Amniotic epithelial cell (primary cell): ENCODE measurements around the gene MOSPD2.

Experiments used
- DNase-seq: peaks from one replicate; pipeline ENCODE4 v3.0.0-alpha.2; 2010; ENCODE audit warnings: low read depth

MOSPD2 gene

DNA sequence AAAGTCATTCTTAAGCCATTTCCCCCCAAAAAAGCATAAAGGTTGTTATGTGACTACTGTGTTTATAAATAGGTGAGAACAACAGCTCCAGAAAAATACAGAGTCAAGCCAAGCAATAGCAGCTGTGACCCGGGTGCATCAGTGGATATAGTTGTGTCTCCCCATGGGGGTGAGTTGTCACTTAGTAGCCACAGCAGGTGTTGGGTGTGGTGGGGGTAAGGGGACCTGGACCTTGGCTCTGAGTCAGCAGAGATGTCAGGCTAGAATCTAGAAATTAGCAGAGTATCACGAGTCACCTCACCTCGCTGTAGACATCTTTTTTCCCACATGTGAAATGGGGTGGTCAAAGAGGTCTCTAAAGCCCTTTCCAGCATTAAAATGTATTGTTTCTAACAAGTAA lies 42.4 kb downstream of the MOSPD2 start:
- DNase-seq = no peak

DNA sequence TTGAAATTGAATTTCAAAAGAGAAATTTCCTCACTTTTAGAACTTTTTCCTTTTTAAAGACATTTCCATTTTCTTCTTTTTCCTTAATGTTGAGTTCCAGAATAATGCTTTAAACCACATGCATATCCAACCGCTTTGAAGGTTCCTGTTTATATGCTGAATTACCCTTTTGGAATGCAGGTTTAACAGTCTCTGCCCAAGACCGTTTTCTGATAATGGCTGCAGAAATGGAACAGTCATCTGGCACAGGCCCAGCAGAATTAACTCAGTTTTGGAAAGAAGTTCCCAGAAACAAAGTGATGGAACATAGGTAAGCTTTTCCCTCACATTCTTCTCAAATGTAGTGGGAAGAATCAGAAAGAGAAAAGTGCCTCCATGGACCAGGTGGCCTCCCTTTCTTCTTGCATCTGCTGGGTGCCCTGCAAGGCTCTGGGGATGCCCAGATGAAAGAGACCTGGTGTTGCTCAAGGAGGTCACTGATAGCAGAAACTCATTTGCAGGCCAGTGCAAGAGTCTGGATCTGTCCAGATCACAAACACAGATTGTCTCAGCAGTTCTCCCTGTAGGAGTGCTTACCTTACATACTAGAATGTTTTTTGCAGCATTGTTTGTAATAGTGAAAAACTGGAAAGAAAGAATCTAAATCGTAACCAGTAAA lies 42.9 kb downstream of the MOSPD2 start:
- peak; percentile 76 for DNase-seq

DNA sequence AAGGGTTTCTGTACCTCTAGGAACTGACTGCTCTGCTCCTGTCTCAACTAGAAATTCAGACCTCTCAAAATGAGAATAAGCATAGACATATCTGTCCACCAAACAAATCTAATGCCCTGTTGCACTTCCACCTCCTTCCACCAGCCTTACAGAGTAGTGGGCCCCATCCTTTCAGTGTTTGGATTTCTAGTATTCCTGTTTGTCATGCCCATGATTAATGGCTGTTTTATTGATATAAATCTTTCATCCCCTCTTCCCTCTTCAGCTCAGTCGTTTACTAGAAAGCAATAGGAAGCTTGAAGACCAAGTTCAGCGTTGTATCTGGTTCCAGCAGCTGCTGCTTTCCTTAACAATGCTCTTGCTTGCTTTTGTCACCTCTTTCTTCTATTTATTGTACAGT lies 46.2 kb downstream of the MOSPD2 start:
- DNase-seq = peak; percentile 12

DNA sequence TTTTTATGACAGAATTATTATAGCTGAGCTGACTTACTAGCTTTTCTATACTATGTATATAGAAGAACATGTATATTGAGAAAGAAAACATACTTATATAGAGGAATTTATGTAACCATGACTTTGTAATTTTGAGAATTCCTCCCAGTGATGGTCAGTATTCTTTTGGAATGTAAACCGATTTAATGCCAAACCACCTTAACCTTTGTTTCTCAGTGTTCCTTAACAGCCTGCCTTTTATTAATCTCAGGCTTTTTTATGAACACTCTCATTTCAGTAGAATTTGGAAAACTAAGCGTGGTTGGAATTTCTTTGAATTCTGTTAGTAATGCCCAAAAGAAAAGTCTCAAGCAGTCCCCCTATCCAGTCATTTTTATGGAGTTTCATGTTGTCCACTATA lies 47.0 kb downstream of the MOSPD2 start:
- DNase-seq = peak; percentile 49

DNA sequence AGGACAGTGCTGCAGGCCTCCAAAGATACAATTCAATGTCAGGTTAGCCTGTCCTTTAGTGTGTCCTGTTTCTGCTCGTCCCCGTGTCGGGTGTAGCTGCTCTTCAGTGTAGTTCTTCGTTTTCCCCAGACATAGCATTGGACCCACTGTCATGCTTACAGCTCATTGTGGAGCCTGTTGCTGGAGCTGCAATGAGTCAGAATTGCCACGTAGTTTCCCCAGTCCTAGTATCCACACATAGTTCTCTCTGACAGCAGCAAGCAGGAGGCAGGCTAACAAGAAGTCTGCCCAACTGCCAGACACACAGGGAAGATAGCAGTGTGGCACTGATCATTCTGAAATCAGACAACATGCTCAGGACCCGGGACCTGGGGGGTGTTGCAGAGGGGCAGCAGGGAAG lies 49.2 kb downstream of the MOSPD2 start:
- peak; percentile 88 for DNase-seq

DNA sequence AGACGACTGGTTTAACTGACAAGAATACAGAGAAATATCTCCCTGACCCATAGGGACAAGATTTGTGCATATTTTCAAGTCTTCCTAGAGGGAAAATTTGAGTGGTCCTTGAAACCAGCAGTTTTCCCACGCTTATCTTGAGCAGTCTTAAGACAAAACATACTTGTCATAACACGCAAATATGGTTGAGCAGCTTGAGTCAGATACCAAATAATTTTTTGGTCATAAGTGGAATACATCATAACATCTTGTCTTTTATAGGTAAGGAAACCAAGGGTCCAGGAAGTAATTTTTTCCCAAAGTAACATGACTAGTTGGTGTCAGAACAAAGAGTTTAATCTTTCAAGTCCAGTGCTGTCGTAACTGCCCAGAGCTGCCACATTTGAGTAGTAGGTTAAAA lies 50.5 kb downstream of the MOSPD2 start:
- no peak for DNase-seq

DNA sequence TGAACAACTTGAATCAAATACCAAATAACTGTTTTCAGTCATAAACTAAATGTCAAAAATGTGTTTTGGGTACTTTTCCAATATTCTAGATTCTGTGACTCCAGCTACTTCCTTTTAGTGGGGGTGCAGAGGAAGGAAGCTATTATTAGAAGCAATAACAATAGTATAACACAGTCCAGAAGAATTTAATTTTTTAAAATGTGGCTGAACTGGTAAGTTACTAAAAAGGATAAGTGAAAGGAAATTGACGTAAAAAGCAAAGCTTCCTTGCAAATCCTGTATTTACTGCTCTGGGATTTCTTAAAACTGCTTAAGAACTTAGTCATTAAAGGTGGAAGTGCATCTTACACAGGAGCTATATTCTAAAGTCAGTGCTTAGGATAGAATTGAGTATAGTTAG lies 53.2 kb downstream of the MOSPD2 start:
- no peak for DNase-seq

DNA sequence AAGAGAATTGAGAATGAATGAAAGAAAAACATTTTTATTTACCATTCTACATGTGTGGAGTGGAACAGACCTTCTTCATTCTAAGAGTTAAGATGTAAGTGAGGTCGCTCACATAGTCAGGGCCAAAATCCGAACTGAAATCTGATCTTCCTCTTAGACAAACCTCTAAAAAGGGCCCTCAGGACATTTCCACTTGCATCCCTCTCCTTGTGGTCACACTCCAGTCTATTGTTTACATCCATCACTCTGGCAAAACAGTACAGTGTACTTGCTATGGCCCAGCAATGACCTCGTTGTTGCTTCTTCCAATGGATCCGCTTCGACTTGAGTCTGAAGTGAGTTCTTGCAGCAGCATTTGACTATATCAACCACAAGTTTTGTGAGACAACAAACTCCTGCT lies 54.2 kb downstream of the MOSPD2 start:
- no peak for DNase-seq

DNA sequence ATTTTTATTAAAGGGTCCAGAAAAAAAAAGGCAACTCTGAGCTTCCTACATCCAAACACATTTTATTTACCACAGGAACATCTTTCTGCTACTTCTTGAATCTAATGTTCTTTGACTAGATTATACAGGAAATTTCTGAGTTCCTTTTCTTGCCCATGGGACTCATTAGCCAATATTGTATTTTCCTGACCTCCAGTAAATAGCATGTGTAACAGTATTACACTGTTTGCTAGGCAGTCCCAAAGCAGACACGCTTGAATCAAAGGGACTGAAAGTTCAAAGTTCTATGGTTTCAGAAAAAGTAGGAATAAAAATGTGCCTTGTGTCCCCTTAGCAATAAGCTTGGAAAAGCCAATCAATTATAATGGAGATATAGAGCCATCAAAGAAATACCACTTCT lies 57.4 kb downstream of the MOSPD2 start:
- no peak for DNase-seq

DNA sequence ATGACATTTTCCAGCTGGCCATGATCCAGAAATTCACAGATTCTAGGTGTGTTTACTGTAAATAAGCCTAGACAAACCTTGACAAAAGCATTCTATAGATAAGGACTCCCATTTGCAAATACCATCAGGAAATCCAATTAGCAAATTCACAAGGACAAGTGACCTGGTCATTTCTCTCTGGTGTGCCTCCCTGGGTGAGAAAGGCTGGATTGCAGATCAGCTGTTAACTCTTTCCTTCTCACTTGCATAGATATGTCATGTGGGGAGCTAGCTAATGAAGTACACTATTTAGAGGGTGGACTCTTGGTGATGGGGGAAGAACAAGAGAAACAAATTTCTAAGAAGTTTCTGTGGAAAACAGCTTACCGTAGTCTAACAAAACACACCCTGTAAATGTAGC lies 58.9 kb downstream of the MOSPD2 start:
- DNase-seq = no peak

DNA sequence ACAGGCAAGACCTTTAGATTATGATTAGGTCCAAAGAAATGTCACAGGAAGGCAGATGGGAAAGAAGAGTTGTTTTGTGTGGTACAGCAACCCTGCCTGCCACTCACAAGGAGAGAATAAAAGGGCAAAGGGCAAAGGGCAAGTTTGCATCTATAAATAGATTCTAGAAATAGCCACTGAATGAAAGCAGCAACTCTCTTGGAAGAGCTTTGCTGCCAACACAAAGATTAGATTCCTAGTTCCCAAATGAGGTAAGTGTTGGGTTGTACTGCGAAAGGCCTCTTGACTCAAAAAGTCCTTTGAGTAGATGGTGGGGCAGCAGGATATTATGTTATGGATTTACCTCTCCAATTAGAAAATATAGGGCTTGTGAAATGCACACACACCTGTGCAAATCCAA lies 61.2 kb downstream of the MOSPD2 start:
- no peak for DNase-seq

DNA sequence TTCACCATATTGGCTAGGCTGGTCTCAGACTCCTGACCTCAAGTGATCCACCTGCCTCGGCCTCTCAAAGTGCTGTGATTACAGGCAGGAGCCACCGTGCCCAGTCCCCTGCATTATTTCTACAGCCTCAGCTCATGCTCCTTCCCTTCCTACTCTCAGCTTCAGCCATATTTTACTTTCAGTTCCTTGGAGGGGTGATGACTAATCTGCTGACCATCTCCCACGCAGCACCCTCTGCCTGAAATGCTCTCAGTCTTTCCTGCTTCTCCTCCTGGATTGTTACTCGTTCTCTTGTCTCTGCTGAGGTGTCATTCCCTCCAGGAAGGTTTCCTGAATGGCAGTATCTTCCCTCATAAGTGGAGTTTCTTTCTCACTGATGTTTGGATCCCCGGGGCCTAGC lies 63.3 kb downstream of the MOSPD2 start:
- peak; percentile 77 for DNase-seq

DNA sequence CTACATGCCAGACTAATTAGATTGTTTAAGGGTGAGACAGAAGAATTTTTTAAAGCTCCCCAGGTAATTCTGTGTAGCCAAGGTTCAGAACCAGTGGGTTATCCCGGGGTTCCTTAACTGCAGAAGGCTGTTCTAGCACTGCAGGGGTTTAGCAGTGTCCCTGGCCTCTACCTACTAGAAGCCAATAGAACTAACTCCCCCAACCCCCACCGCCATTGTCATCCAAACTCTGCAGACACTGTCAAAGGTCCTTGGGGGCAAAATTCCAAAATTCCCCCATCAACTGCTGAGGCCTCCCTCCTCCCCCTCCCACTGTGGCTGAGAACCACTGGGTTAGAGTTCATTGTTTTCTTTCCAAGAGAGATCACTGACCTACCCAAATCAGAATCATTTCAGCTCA lies 66.4 kb downstream of the MOSPD2 start:
- DNase-seq = no peak

DNA sequence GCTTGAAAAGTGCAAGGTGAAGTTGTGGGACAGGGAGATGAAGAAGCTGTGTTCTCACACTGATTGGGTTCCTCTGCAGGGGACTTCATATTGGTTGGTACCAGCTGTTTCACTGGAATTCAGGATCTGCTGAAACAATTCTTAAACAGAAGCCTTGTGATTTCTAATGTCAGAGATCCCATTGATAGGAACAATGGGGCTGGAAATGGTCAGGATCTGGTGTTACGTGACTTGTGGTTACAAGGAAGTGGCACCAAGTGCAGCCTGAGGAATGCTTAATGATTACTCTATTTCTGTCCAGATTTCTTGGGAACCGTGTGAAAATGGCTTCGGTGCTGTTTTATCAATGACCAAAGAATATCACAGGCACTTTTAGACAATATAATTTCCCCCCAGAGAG lies 68.1 kb downstream of the MOSPD2 start:
- DNase-seq = no peak

DNA sequence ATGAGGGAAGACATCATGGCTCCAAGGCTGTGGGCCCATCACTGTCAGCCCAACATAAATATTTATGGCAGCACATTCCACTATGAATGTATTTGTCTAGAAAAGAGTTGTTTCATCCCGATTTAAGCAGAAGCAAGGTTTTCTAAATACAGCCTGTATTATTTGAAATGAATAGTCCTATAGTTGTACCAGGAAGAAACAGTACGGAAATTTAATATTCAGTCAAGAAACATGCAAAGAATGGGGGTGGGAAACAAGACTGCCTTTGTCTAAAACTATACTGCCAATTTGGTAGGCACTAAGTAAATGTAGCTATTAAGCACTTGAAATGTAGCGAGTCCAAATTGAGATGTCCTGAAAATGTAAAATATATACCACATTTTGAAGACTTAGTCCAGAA lies 69.1 kb downstream of the MOSPD2 start:
- DNase-seq = no peak

DNA sequence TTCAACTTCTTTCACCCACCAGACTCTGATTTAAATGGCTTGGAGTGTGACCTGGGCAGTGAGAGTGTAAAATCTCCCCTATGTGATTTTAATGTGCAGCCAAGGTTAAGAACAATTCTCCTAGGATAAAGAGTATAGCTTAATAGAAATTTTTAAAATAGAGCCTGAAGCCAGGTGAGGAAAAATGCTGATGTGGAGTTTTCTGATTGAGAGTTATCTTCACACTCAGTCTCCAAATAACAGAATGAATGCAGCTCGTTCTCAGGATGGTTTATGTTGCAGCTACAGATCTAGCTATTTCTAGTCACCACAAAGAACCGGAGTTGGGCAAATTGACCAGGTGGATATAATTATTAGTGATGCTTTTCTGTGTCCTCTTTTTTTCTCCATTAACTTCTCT lies 70.7 kb downstream of the MOSPD2 start:
- DNase-seq = no peak

DNA sequence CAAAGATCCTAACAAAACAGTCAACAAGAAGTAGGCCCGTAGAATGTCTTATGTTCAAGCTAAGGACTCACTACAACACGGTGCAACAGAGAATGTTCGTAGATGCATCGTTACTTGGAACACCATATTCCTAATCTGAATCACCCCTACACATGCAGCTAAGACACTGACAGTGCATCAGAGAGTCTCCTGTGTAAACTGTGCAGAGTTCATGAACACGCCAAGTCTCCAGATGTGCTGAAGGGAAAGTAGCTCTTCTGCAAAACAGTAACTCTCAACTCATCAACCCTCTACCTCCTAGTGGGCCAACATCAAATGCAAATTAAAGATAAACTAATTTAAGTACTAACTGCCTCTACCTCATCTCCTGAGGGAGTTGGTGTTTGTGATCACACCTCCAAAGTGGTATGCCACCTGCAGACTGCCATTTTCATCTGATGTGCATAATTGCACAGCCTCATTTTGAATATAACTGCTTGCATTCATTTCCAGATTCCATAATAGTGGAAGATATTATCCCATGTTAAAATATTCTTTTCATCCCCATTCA lies 73.5 kb downstream of the MOSPD2 start:
- no peak for DNase-seq

DNA sequence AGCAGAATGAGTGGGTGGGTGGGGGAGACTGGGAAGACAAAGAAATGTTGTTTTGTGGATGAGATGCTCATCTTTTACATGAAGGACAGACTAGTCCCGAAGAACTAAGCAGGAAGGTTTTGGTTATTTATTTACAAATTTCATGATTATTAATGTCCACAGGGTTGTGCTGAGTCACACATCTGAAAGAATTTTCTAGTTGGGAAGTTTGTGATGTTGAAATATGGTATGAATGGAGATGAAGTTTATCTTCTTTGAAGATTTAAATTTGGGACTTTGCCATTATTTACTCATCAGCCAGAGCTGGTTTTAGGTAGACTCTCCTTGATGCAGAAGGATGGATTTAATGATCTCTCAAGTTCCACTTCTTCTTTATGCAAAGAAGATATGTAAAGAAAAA lies 75.5 kb downstream of the MOSPD2 start:
- DNase-seq = peak; percentile 67

DNA sequence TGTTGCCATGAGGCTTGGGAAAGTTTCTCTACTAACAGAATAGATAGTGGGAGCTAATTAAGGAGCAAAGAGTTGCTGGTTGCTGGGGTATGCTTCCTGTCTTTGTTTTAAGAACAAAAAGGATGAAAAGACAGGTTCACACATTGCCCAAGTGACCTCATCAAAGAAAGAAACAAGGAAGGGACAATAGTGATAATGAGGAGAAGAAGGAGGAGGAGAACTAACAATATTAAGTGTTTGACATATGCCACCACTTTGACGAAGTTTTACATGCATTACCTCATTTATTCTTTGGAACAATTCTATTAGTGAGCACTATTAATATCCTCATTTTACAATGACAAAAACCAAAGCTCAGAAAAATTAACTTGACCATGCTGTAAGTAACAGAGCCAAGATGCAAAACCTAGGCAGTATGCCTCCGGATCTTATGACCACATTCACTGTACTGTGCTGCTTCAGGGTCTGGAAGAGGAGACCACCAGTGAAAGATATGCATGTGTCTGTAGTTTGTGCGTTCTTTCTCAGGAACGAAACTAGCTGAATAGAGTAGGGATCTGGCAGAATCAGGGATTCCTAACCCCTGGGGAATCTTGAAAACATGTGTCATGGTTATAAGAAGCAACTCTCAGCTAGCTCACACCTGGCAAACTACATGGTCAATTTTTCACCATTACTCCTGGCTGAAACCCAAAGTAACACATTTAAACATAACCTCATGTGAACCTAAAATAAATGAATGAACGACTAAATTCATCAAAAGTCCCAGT lies 83.8 kb downstream of the MOSPD2 start:
- no peak for DNase-seq

DNA sequence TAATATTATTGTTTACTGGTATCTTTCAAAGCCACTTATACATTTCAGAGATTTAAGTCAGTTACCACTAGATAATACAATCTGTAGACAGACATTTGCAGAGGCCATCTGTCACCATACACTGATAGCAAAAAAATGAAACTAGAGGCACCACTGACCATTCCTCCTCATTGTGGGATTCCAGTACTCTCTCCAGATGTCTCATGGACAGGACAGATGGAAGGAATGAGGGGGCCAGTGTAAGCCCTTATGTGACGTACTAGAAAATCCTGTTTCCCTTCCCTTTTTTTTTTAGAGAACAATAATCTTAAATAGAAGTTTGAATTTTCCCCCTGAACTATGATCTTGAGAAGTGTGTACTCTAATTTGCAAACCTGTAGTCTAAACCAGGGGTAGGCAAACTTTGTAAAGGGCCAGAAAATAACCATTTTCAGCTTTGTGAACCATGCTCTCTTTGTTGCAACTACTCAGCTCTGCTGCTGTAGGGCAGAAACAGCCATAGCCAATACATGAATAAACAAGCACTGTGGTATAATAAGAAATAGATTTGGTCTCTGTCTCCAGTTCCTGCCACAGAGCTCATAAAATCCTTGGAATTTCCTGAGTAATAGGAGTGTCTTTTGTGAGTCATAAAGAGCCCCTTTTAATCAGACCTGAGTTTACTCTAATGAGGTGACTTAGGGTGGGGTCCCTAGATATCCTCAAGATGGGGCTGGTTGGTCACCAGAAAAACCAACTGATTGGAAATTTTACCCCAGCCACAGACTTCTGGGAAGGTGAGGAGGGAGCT lies 90.4 kb downstream of the MOSPD2 start:
- peak; percentile 32 for DNase-seq

DNA sequence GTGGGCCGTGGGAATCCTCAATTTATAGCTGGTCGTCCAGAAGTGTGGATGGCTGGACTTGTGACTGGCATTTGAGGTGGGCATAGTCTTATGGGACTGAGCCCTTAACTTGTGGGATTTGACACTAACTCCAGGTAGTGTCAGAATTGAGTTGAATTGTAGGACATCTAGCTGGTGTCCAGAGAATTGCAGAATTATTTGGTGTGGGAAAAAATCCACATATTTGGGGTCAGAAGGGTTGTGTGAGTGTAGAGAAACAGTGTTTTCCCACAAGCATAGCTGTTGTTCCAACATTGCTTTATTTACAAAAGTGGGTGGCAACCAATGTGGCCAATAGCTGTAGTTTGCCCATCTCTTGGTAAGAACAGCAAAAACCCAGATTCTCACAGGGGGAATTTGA lies 91.3 kb downstream of the MOSPD2 start:
- peak; percentile 36 for DNase-seq
